H1 (cell line): Measurements from ENCODE around the gene TRAF1. TPM values are rescaled to one million over a fixed set of nuclear protein-coding genes. Genes with fewer than 3 reads are reported as not detected.

ENCODE experiments used
- CTCF ChIA-PET: fragments of 300-600 bp; sonication (Branson Sonifier 250); formaldehyde crosslinking; loops from one replicate; lab custom pipeline; 2021; ENCODE audit not compliant: partially characterized antibody; lab: Charles Lee
- POLR2A ChIA-PET: fragments of 300-600 bp; sonication (Branson Sonifier 250); formaldehyde crosslinking; loops from one replicate; lab custom pipeline; 2021; ENCODE audit warnings: inconsistent platforms; ENCODE audit not compliant: partially characterized antibody; lab: Charles Lee
- DNase-seq, 2 experiments: peaks; one replicate each; pipeline versions ENCODE4 v3.0.0 to v3.0.0-alpha.2; 2010 to 2022; ENCODE audit warnings: low spot score in 2 of 2, low read depth in 1 of 2, mixed read lengths in 1 of 2
- FAIRE-seq: peaks from 2 replicates; lab custom pipeline; 2011; peaks lifted over from hg19 to GRCh38; lab: Jason Lieb, UNC
- H2AFZ ChIP-seq: 2 replicates; pipeline ENCODE4 v1.8.1; 2012; ENCODE audit warnings: low read length, inconsistent platforms
- H2AK5ac ChIP-seq: 2 replicates; pipeline ENCODE4 v1.6.1; 2013; ENCODE audit warnings: low read depth, low read length
- H2BK120ac ChIP-seq: replicated peaks from 2 replicates; pipeline ENCODE3; 2013; ENCODE audit warnings: low read depth, low read length, inconsistent platforms
- H2BK12ac ChIP-seq: 2 replicates; pipeline ENCODE4 v1.6.1; 2013; ENCODE audit warnings: low read depth, low read length
- H2BK15ac ChIP-seq: 2 replicates; pipeline ENCODE4 v1.6.1; 2013; ENCODE audit warnings: low read length
- H2BK20ac ChIP-seq: 2 replicates; pipeline ENCODE4 v1.6.1; 2013; ENCODE audit warnings: low read length
- H2BK5ac ChIP-seq: 2 replicates; pipeline ENCODE4 v1.6.1; 2013; ENCODE audit warnings: low read depth, low read length
- H3K14ac ChIP-seq: 2 replicates; pipeline ENCODE4 v1.6.1; 2013; ENCODE audit warnings: inconsistent platforms; ENCODE audit not compliant: insufficient read length
- H3K18ac ChIP-seq: 2 replicates; pipeline ENCODE4 v1.6.1; 2013; ENCODE audit warnings: low read length; ENCODE audit errors: extremely low read depth
- H3K23ac ChIP-seq: 2 replicates; pipeline ENCODE4 v1.6.1; 2013; ENCODE audit warnings: inconsistent platforms; ENCODE audit not compliant: insufficient read length
- H3K23me2 ChIP-seq: 2 replicates; pipeline ENCODE4 v1.6.1; 2013; ENCODE audit warnings: low read depth, low read length
- H3K27ac ChIP-seq: 2 replicates; pipeline ENCODE4 v1.6.1; 2011; ENCODE audit warnings: low read depth, low read length, inconsistent platforms
- H3K27me3 ChIP-seq, 4 experiments: replicated peaks in 1 of 4; 1 replicate in 1 of 4; 2 replicates in 3 of 4; pipeline versions ENCODE4 v1.6.1 to v1.8.1; 2011 to 2013; ENCODE audit warnings: low read length in 3 of 4, mild to moderate bottlenecking in 3 of 4, inconsistent platforms in 2 of 4, mixed read lengths in 2 of 4, moderate library complexity in 1 of 4; ENCODE audit not compliant: control insufficient read depth in 3 of 4, insufficient read depth in 3 of 4; ENCODE audit errors: extremely low read depth in 1 of 4
- H3K36me3 ChIP-seq, 4 experiments: 2 replicates each; pipeline versions ENCODE4 v1.6.1 to v1.8.1; 2011 to 2013; ENCODE audit warnings: mild to moderate bottlenecking in 4 of 4, low read length in 3 of 4, moderate library complexity in 2 of 4, control low read depth in 1 of 4, inconsistent platforms in 1 of 4; ENCODE audit not compliant: insufficient read depth in 4 of 4, control insufficient read depth in 2 of 4
- H3K4ac ChIP-seq: replicated peaks from 2 replicates; pipeline ENCODE3; 2013; ENCODE audit warnings: low read length, low read depth, mixed read lengths, inconsistent platforms; ENCODE audit not compliant: insufficient read length
- H3K4me1 ChIP-seq, 4 experiments: replicated peaks in 1 of 4; 1 replicate in 1 of 4; 2 replicates in 3 of 4; pipeline versions ENCODE4 v1.6.1 to v1.8.1; 2011 to 2013; ENCODE audit warnings: low read length in 3 of 4, inconsistent platforms in 2 of 4, mixed read lengths in 1 of 4; ENCODE audit not compliant: insufficient read depth in 4 of 4, control insufficient read depth in 3 of 4
- H3K4me2 ChIP-seq, 2 experiments: 2 replicates each; pipeline versions ENCODE4 v1.6.1 to v1.8.1; 2011 to 2013; ENCODE audit warnings: low read depth in 2 of 2, low read length in 2 of 2, control low read depth in 1 of 2, inconsistent platforms in 1 of 2, mild to moderate bottlenecking in 1 of 2; ENCODE audit not compliant: insufficient read depth in 1 of 2
- H3K4me3 ChIP-seq, 4 experiments: fragments of 200-600, 300-600 bp in 1 of 4; sonication (generic), shearing (Covaris generic), sonication (Bioruptor Twin) in 1 of 4; 2 replicates each; pipeline versions ENCODE4 v1.5.1 to v1.8.1; 2011 to 2016; ENCODE audit warnings: low read length in 4 of 4, low read depth in 3 of 4, control low read depth in 2 of 4, inconsistent platforms in 2 of 4, mild to moderate bottlenecking in 2 of 4, mixed read lengths in 1 of 4, moderate library complexity in 1 of 4; ENCODE audit not compliant: insufficient read depth in 2 of 4; ENCODE audit errors: extremely low read depth in 1 of 4
- H3K56ac ChIP-seq: replicated peaks from 2 replicates; pipeline ENCODE3; 2013; ENCODE audit warnings: low read depth, mild to moderate bottlenecking, mixed read lengths, low read length, inconsistent platforms; ENCODE audit not compliant: insufficient read length
- H3K79me1 ChIP-seq: 2 replicates; pipeline ENCODE4 v1.6.1; 2013; ENCODE audit warnings: low read depth, low read length, control low read depth
- H3K79me2 ChIP-seq, 2 experiments: 2 replicates each; pipeline versions ENCODE4 v1.6.1 to v1.8.1; 2012 to 2013; ENCODE audit warnings: low read length in 2 of 2, mild to moderate bottlenecking in 2 of 2, inconsistent platforms in 1 of 2; ENCODE audit not compliant: insufficient read depth in 2 of 2, control insufficient read depth in 1 of 2
- H3K9ac ChIP-seq, 4 experiments: replicated peaks in 1 of 4; 1 replicate in 1 of 4; 2 replicates in 3 of 4; pipeline versions ENCODE4 v1.6.1 to v1.8.1; 2011 to 2013; ENCODE audit warnings: low read depth in 3 of 4, low read length in 3 of 4, control low read depth in 2 of 4, mild to moderate bottlenecking in 2 of 4, moderate library complexity in 2 of 4, inconsistent platforms in 1 of 4; ENCODE audit errors: extremely low read depth in 1 of 4
- H3K9me3 ChIP-seq, 2 experiments: 2 replicates each; pipeline versions ENCODE4 v1.6.1 to v1.8.1; 2012 to 2013; ENCODE audit warnings: mild to moderate bottlenecking in 2 of 2, moderate library complexity in 2 of 2, control low read depth in 1 of 2, inconsistent platforms in 1 of 2, low read depth in 1 of 2, low read length in 1 of 2, mixed read lengths in 1 of 2; ENCODE audit not compliant: insufficient read depth in 2 of 2
- H4K20me1 ChIP-seq, 2 experiments: replicated peaks in 1 of 2; 2 replicates each; pipeline versions ENCODE3 to v1.8.1; 2011 to 2013; ENCODE audit warnings: inconsistent platforms in 2 of 2, low read length in 2 of 2, mild to moderate bottlenecking in 1 of 2; ENCODE audit not compliant: insufficient read depth in 2 of 2, control insufficient read depth in 1 of 2
- H4K5ac ChIP-seq: 2 replicates; pipeline ENCODE4 v1.6.1; 2013; ENCODE audit warnings: low read length, low read depth, mixed read lengths, inconsistent platforms; ENCODE audit not compliant: insufficient read length
- H4K8ac ChIP-seq: 2 replicates; pipeline ENCODE4 v1.8.0; 2013; ENCODE audit warnings: mild to moderate bottlenecking, moderate library complexity, low read length, inconsistent platforms; ENCODE audit not compliant: insufficient read depth; ENCODE audit errors: extremely low read depth
- H4K91ac ChIP-seq: replicated peaks from 2 replicates; pipeline ENCODE3; 2013; ENCODE audit warnings: low read length, mixed read lengths, inconsistent platforms; ENCODE audit not compliant: insufficient read length
- ASH2L ChIP-seq: fragments of 200-600, 300-600 bp; sonication (generic); IDR thresholded peaks from one replicate; pipeline ENCODE4 v1.7.1; 2017; ENCODE audit warnings: low read length
- ATF3 ChIP-seq: IDR thresholded peaks from 2 replicates; pipeline ENCODE4 v1.6.1; 2011; ENCODE audit warnings: low read depth, mild to moderate bottlenecking, low read length; ENCODE audit not compliant: insufficient read depth
- BRCA1 ChIP-seq: IDR thresholded peaks from 2 replicates; pipeline ENCODE4 v1.6.1; 2012; ENCODE audit warnings: low read depth, low read length, improper control_type of control experiment
- CBX8 ChIP-seq: fragments of 300-800, 300-1000 bp; sonication (generic); IDR thresholded peaks from 2 replicates; pipeline ENCODE4 v1.7.1; 2016; ENCODE audit warnings: low read depth, low read length, borderline replicate concordance
- CEBPB ChIP-seq: IDR thresholded peaks from 2 replicates; pipeline ENCODE4 v1.6.1; 2012; ENCODE audit warnings: low read depth, low read length
- E2F6 ChIP-seq: IDR thresholded peaks from 2 replicates; pipeline ENCODE4 v1.6.1; 2012; ENCODE audit warnings: inconsistent platforms
- FOSL1 ChIP-seq: IDR thresholded peaks from 2 replicates; pipeline ENCODE4 v1.6.1; 2011; ENCODE audit warnings: mild to moderate bottlenecking, low read depth, low read length, moderate library complexity; ENCODE audit not compliant: insufficient read depth
- HDAC6 ChIP-seq: IDR thresholded peaks from one replicate; pipeline ENCODE4 v1.7.1; 2012; ENCODE audit warnings: low read depth, mild to moderate bottlenecking, inconsistent platforms, low read length, moderate library complexity
- PHF8 ChIP-seq: fragments of 200-600 bp; sonication (generic); conservative IDR thresholded peaks from 2 replicates; pipeline ENCODE4 v1.7.1; 2012; ENCODE audit warnings: low read depth, mild to moderate bottlenecking, inconsistent platforms, low read length, moderate library complexity
- RNF2 ChIP-seq: fragments of 200-900, 300-1000 bp; sonication (generic); IDR thresholded peaks from 2 replicates; pipeline ENCODE4 v1.7.1; 2016; ENCODE audit warnings: borderline replicate concordance, low read depth, mild to moderate bottlenecking, antibody characterized with exemption, low read length; ENCODE audit not compliant: poor library complexity, severe bottlenecking; ENCODE audit errors: missing control alignments
- SIRT6 ChIP-seq: IDR thresholded peaks from one replicate; pipeline ENCODE4 v1.7.1; 2012; ENCODE audit warnings: low read length, inconsistent platforms
- SP1 ChIP-seq: IDR thresholded peaks from 2 replicates; pipeline ENCODE4 v1.6.1; 2011; ENCODE audit warnings: low read depth, low read length
- SP4 ChIP-seq: IDR thresholded peaks from 2 replicates; pipeline ENCODE4 v1.6.1; 2012; ENCODE audit warnings: low read length, inconsistent platforms
- TEAD4 ChIP-seq: IDR thresholded peaks from 2 replicates; pipeline ENCODE4 v1.6.1; 2012; ENCODE audit warnings: low read depth, low read length, inconsistent platforms, mixed read lengths
- WGBS, 2 experiments: shearing (Covaris generic) in 1 of 2; methylation state at CpG; one replicate each; pipeline versions ENCODE4 v1.1.6 to v1.1.7; 2013 to 2015; ENCODE audit warnings: low lambda C conversion rate in 2 of 2, mixed read lengths in 2 of 2, inconsistent platforms in 1 of 2, low coverage in 1 of 2, missing lambda C conversion rate in 1 of 2; ENCODE audit not compliant: insufficient replicate concordance in 2 of 2, insufficient coverage in 1 of 2, insufficient read length in 1 of 2; ENCODE audit errors: extremely low coverage in 1 of 2, missing lambda C conversion rate in 1 of 2; 5-methylcytosine and 5-hydroxymethylcytosine counted together
- polyA plus RNA-seq, 7 experiments: library from polyadenylated mRNA; depleted of rRNA in 3 of 7; stranded (reverse) in 5 of 7; unstranded in 2 of 7; fragments of >200 nt in 5 of 7; fragments of 200-250 nt in 2 of 7; gene quantifications; 1 replicate in 5 of 7; 2 replicates in 1 of 7; 4 replicates in 1 of 7; pipeline versions ENCODE4 v1.2.1 to v1.2.3, GENCODE V29; 2011 to 2013; ENCODE audit warnings: missing spikeins in 2 of 7, mixed read lengths in 2 of 7
- total RNA-seq: library from RNA; stranded (reverse); fragmentation: NEBNext Ultra II Directional; extraction: Animal tissue kit (Norgen Biotek cat#: 25700); gene quantifications from 2 replicates; pipeline ENCODE4 v1.2.1, GENCODE V29; 2021

Gene TRAF1
- total and polyA plus RNA-seq, 2 of the 8 experiments (the other 6 are each of a cell fraction or from before 2014, with no cell fraction given), result 1.6 to 3.2 TPM

- H3K18ac ChIP-seq, result no peak overlapping the region
- H2BK5ac ChIP-seq, result no peak overlapping the region
- H3K4me2 ChIP-seq, result no peak overlapping the region
- no peak overlapping the region for H3K23ac ChIP-seq
- H3K36me3 ChIP-seq, result peaks cover 0 to 24% (median 5%) of the 10 kb centered on the region in 4 experiments; a peak in 4 of 8 replicates
- no peak overlapping the region for H3K56ac ChIP-seq
- no peaks in the 10 kb centered on the region for H4K20me1 ChIP-seq
- no peak overlapping the region for H3K9ac ChIP-seq
- H3K79me1 ChIP-seq, result no peaks in the 10 kb centered on the region
- no peaks in the 10 kb centered on the region for H3K23me2 ChIP-seq
- no peaks in the 10 kb centered on the region for H3K9me3 ChIP-seq
- no peak overlapping the region for H2AK5ac ChIP-seq
- CTCF ChIA-PET, result interaction anchor here (1.1 to 8.5 kb wide), 5 partner anchors 8 to 77 kb away, joined by 3 to 70 read pairs (median 4); no protein-coding TSS in a partner anchor
- H4K91ac ChIP-seq, result no peak overlapping the region
- no peak overlapping the region for H4K5ac ChIP-seq
- no peak overlapping the region for H2BK20ac ChIP-seq
- no peaks in the 10 kb centered on the region for H3K79me2 ChIP-seq
- no peak overlapping the region for H2BK120ac ChIP-seq
- H2BK12ac ChIP-seq, result no peak overlapping the region
- H3K14ac ChIP-seq, result no peak overlapping the region
- H2AFZ ChIP-seq, result no peak overlapping the region
- no peak overlapping the region for H3K4ac ChIP-seq
- H4K8ac ChIP-seq, result no peak overlapping the region
- DNase-seq, result no peak
- 88% methylated on average over 7 of the region's 7 CpGs; no CpG with 5 or more reads in 1 of the 2 experiments for WGBS, 2 experiments
- H3K4me3 ChIP-seq, result no peak overlapping the region
- H3K4me1 ChIP-seq, result peaks cover 0 to 6% (median 4%) of the 10 kb centered on the region in 4 experiments; a peak in 4 of 7 replicates
- H3K27me3 ChIP-seq, result no peaks in the 10 kb centered on the region
- H2BK15ac ChIP-seq, result no peak overlapping the region
- POLR2A ChIA-PET, result interaction anchor here (0.8 to 11.0 kb wide), 4 partner anchors 10 to 59 kb away, joined by 3 to 61 read pairs (median 3); no protein-coding TSS in a partner anchor
- FAIRE-seq, result no peak
- no peak overlapping the region for H3K27ac ChIP-seq
- TF ChIP-seq SP4 (no peak), ATF3 (no peak), E2F6 (no peak), CEBPB (no peak), FOSL1 (no peak), TEAD4 (no peak), SIRT6 (no peak), HDAC6 (no peak), ASH2L (no peak), BRCA1 (no peak), CBX8 (no peak), PHF8 (no peak), RNF2 (no peak), SP1 (no peak)
Measured at GRCh38 chr9:120857481-120857880, 69.1 kb downstream of the TRAF1 start.
